Epithelial cell of prostate (primary cell): ENCODE measurements around the gene IGFBPL1.
"Not testable (repeated sequence)": the region's sequence is repeated elsewhere in the genome, so short reads cannot be mapped to it uniquely, and the experiment has no call there.

Source experiments
- DNase-seq: peaks from one replicate; pipeline ENCODE4 v3.0.0-alpha.2; 2011; ENCODE audit warnings: low read depth, low spot score
- H3K27ac ChIP-seq: fragments of 450-650 bp; 2 replicates; pipeline ENCODE4 v1.5.1; 2017; ENCODE audit warnings: mild to moderate bottlenecking

IGFBPL1 gene

GRCh38 chr9:38404314-38404713 lies 19.9 kb downstream of the IGFBPL1 start:
- no peak for DNase-seq
- H3K27ac ChIP-seq, result no peak overlapping the region

- no peak for DNase-seq
- H3K27ac ChIP-seq, result no peak overlapping the region
Measured at GRCh38 chr9:38401994-38402393, 22.3 kb downstream of the IGFBPL1 start.

GRCh38 chr9:38399191-38399590 lies 25.1 kb downstream of the IGFBPL1 start:
- not testable (repeated sequence) for H3K27ac ChIP-seq, DNase-seq

GRCh38 chr9:38396371-38396671 lies 27.9 kb downstream of the IGFBPL1 start:
- no peak for DNase-seq
- H3K27ac ChIP-seq, result no peak overlapping the region

- H3K27ac ChIP-seq, result no peak overlapping the region
- no peak for DNase-seq
Measured at GRCh38 chr9:38395653-38396370, 28.4 kb downstream of the IGFBPL1 start.

- H3K27ac ChIP-seq, result no peak overlapping the region
- no peak for DNase-seq
Measured at GRCh38 chr9:38394416-38394815, 29.8 kb downstream of the IGFBPL1 start.

GRCh38 chr9:38393128-38393796 lies 31.0 kb downstream of the IGFBPL1 start:
- no peak overlapping the region for H3K27ac ChIP-seq
- DNase-seq, result no peak

- no peak within 1 kb of the TSS for H3K27ac ChIP-seq
Measured at GRCh38 chr9:38392235-38393127, 31.8 kb downstream of the IGFBPL1 start, which contains the start of gene ALDH1B1. TSS of gene ALDH1B1 (plus strand) at chr9:38392702. CDS start at chr9:38395749, 3,047 bp downstream.

GRCh38 chr9:38391278-38392118 lies 32.8 kb downstream of the IGFBPL1 start:
- no peak overlapping the region for H3K27ac ChIP-seq
- no peak for DNase-seq

More at GRCh38 chr9:38392235-38393127, 31.8 kb downstream of the IGFBPL1 start, which contains the start of gene ALDH1B1:
- no peak for DNase-seq

GRCh38 chr9:38390851-38391250 lies 33.4 kb downstream of the IGFBPL1 start:
- no peak for DNase-seq
- no peak overlapping the region for H3K27ac ChIP-seq

GRCh38 chr9:38390442-38390841 lies 33.8 kb downstream of the IGFBPL1 start:
- no peak overlapping the region for H3K27ac ChIP-seq
- no peak for DNase-seq

GRCh38 chr9:38389313-38389712 lies 34.9 kb downstream of the IGFBPL1 start:
- no peak overlapping the region for H3K27ac ChIP-seq
- no peak for DNase-seq

- DNase-seq, result no peak
- no peak overlapping the region for H3K27ac ChIP-seq
Measured at GRCh38 chr9:38388283-38389223, 35.7 kb downstream of the IGFBPL1 start.

- no peak overlapping the region for H3K27ac ChIP-seq
- DNase-seq, result no peak
Measured at GRCh38 chr9:38387751-38388150, 36.5 kb downstream of the IGFBPL1 start.

GRCh38 chr9:38387066-38387465 lies 37.2 kb downstream of the IGFBPL1 start:
- no peak for DNase-seq
- no peak overlapping the region for H3K27ac ChIP-seq

GRCh38 chr9:38386319-38386895 lies 37.8 kb downstream of the IGFBPL1 start:
- H3K27ac ChIP-seq, result no peak overlapping the region
- no peak for DNase-seq

- DNase-seq, result no peak
- H3K27ac ChIP-seq, result no peak overlapping the region
Measured at GRCh38 chr9:38385896-38386295, 38.4 kb downstream of the IGFBPL1 start.

- DNase-seq, result no peak
Measured at GRCh38 chr9:38384990-38385848, 39.0 kb downstream of the IGFBPL1 start.

More at GRCh38 chr9:38384990-38385848, 39.0 kb downstream of the IGFBPL1 start:
- H3K27ac ChIP-seq, result no peak overlapping the region
